IMR-90 (cell line): ENCODE measurements around the gene ISG15. TPM values are rescaled to one million over a fixed set of nuclear protein-coding genes. Genes with fewer than 3 reads are reported as not detected.
"Not testable (repeated sequence)": the region's sequence is repeated elsewhere in the genome, so short reads cannot be mapped to it uniquely, and the experiment has no call there.

ENCODE experiments used
- ATAC-seq: fragments of 200-7000 bp; cut with Tn5 transposase; 2 replicates; pipeline ENCODE4 v1.9.1; 2020; ENCODE audit warnings: low read depth, mild to moderate bottlenecking, moderate library complexity
- BruUV-seq: library from RNA; stranded (reverse); fragments of 400-500 nt; replicated peaks from 2 replicates; lab custom pipeline; 2021; lab: Mats Ljungman, UMichigan
- CTCF ChIA-PET: fragments of 300-600 bp; formaldehyde crosslinking; extraction: SDS; loops from one replicate; lab custom pipeline; 2021; ENCODE audit warnings: antibody characterized with exemption; lab: Yijun Ruan, JAX
- POLR2A ChIA-PET: fragments of 300-600 bp; sonication (Branson Sonifier 250); formaldehyde crosslinking; loops from one replicate; lab custom pipeline; 2022; ENCODE audit warnings: antibody characterized with exemption; ENCODE audit not compliant: unreplicated experiment; lab: Charles Lee
- DNase-seq: peaks from one replicate; pipeline ENCODE4 v3.0.0; 2013
- H2AFZ ChIP-seq: replicated peaks from 2 replicates; pipeline ENCODE3; 2013; ENCODE audit warnings: low read length, mild to moderate bottlenecking; ENCODE audit not compliant: poor library complexity
- H2AK5ac ChIP-seq: 2 replicates; pipeline ENCODE4 v1.6.1; 2013; ENCODE audit warnings: low read depth, low read length, inconsistent platforms
- H2AK9ac ChIP-seq: replicated peaks from 2 replicates; pipeline ENCODE3; 2013; ENCODE audit warnings: mild to moderate bottlenecking, low read depth, low read length, moderate library complexity; ENCODE audit not compliant: poor library complexity
- H2BK120ac ChIP-seq: 2 replicates; pipeline ENCODE4 v1.6.1; 2013; ENCODE audit warnings: low read depth, low read length, inconsistent platforms
- H2BK15ac ChIP-seq: 3 replicates; pipeline ENCODE4 v1.6.1; 2013; ENCODE audit warnings: low read depth, low read length, inconsistent platforms
- H2BK20ac ChIP-seq: 2 replicates; pipeline ENCODE4 v1.6.1; 2013; ENCODE audit warnings: low read depth, mild to moderate bottlenecking, inconsistent platforms, low read length, moderate library complexity
- H2BK5ac ChIP-seq: 2 replicates; pipeline ENCODE4 v1.6.1; 2013; ENCODE audit warnings: mild to moderate bottlenecking, low read depth, low read length, inconsistent platforms; ENCODE audit not compliant: poor library complexity, severe bottlenecking
- H3K14ac ChIP-seq: replicated peaks from 2 replicates; pipeline ENCODE4 v1.6.1; 2013; ENCODE audit warnings: low read depth, low read length, inconsistent platforms
- H3K18ac ChIP-seq: 2 replicates; pipeline ENCODE4 v1.6.1; 2013; ENCODE audit warnings: low read depth, low read length, control low read depth
- H3K23ac ChIP-seq: 2 replicates; pipeline ENCODE4 v1.6.1; 2013; ENCODE audit warnings: low read depth, low read length, inconsistent platforms
- H3K27ac ChIP-seq: 2 replicates; pipeline ENCODE4 v1.5.1; 2013; ENCODE audit warnings: mild to moderate bottlenecking, control low read depth, low read length; ENCODE audit not compliant: insufficient read depth
- H3K27me3 ChIP-seq: 2 replicates; pipeline ENCODE4 v1.6.1; 2013; ENCODE audit warnings: low read length; ENCODE audit not compliant: control insufficient read depth, insufficient read depth
- H3K36me3 ChIP-seq: 2 replicates; pipeline ENCODE4 v1.6.1; 2013; ENCODE audit warnings: low read length, mixed read lengths; ENCODE audit not compliant: control insufficient read depth, insufficient read depth
- H3K4ac ChIP-seq: 2 replicates; pipeline ENCODE4 v1.6.1; 2013; ENCODE audit warnings: low read depth, low read length, inconsistent platforms
- H3K4me1 ChIP-seq: 2 replicates; pipeline ENCODE4 v1.6.1; 2013; ENCODE audit warnings: low read length, mixed read lengths; ENCODE audit not compliant: control insufficient read depth, insufficient read depth
- H3K4me2 ChIP-seq: 2 replicates; pipeline ENCODE4 v1.6.1; 2013; ENCODE audit warnings: low read depth, mild to moderate bottlenecking, control low read depth, low read length, moderate library complexity
- H3K4me3 ChIP-seq: 2 replicates; pipeline ENCODE4 v1.5.1; 2013; ENCODE audit warnings: low read depth, mild to moderate bottlenecking, control low read depth, low read length, moderate library complexity; ENCODE audit not compliant: insufficient read depth
- H3K56ac ChIP-seq: 2 replicates; pipeline ENCODE4 v1.6.1; 2013; ENCODE audit warnings: low read length, inconsistent platforms; ENCODE audit not compliant: insufficient read depth; ENCODE audit errors: extremely low read depth
- H3K79me1 ChIP-seq, 2 experiments: 2 replicates each; pipeline ENCODE4 v1.6.1; 2013; ENCODE audit warnings: low read length in 2 of 2, inconsistent platforms in 1 of 2, low read depth in 1 of 2
- H3K9ac ChIP-seq: 2 replicates; pipeline ENCODE4 v1.6.1; 2013; ENCODE audit warnings: low read depth, low read length, control low read depth
- H3K9me1 ChIP-seq: 2 replicates; pipeline ENCODE4 v1.6.1; 2013; ENCODE audit warnings: low read length, inconsistent platforms; ENCODE audit not compliant: insufficient read depth
- H3K9me3 ChIP-seq: 2 replicates; pipeline ENCODE4 v1.6.1; 2013; ENCODE audit warnings: low read length; ENCODE audit not compliant: control insufficient read depth, insufficient read depth
- H4K20me1 ChIP-seq: 2 replicates; pipeline ENCODE4 v1.6.1; 2013; ENCODE audit warnings: low read length, inconsistent platforms; ENCODE audit not compliant: insufficient read depth
- H4K5ac ChIP-seq: 2 replicates; pipeline ENCODE4 v1.6.1; 2013; ENCODE audit warnings: mild to moderate bottlenecking, low read depth, low read length, control low read depth
- H4K8ac ChIP-seq, 2 experiments: 2 replicates each; pipeline ENCODE4 v1.6.1; 2013; ENCODE audit warnings: low read depth in 2 of 2, low read length in 2 of 2, control low read depth in 1 of 2, inconsistent platforms in 1 of 2
- H4K91ac ChIP-seq: 2 replicates; pipeline ENCODE4 v1.6.1; 2013; ENCODE audit warnings: low read depth, low read length, inconsistent platforms; ENCODE audit not compliant: insufficient read depth
- WGBS, 2 experiments: methylation state at CpG; one replicate each; pipeline versions ENCODE4 v1.1.5 to v1.1.7; 2013; ENCODE audit warnings: missing lambda C conversion rate in 2 of 2; ENCODE audit not compliant: insufficient read length in 1 of 2; ENCODE audit errors: extremely low coverage in 2 of 2; 5-methylcytosine and 5-hydroxymethylcytosine counted together
- dilution Hi-C: fragments of 300-500 bp; cut with HindIII; formaldehyde crosslinking; loops from one replicate; pipeline ENCODE4 v1.14.3; 2018; ENCODE audit warnings: low sequenced_read_pairs; ENCODE audit not compliant: unreplicated experiment
- in situ Hi-C: fragments of 300-500 bp; cut with MboI; formaldehyde crosslinking; loops from 3 replicates; pipeline ENCODE4 v1.14.3; 2019; ENCODE audit warnings: low sequenced_read_pairs, inconsistent platforms, mixed read lengths
- intact Hi-C: fragments of 100-400 bp; cut with micrococcal nuclease; formaldehyde crosslinking; loops from 2 replicates; pipeline ENCODE4 v1.10.0; 2022
- polyA plus RNA-seq, 3 experiments: library from polyadenylated mRNA; depleted of rRNA; stranded (reverse); fragments of >200 nt; gene quantifications; 2 replicates each; pipeline ENCODE4 v1.2.3, GENCODE V29; 2012; ENCODE audit warnings: low replicate concordance in 1 of 3
- total RNA-seq: library from RNA; depleted of rRNA; stranded (reverse); fragments of >200 nt; gene quantifications from 2 replicates; pipeline ENCODE4 v1.2.3, GENCODE V29; 2012

ISG15 gene
- total and polyA plus RNA-seq, 2 of the 4 experiments (the other 2 are of a cell fraction): 99.1 to 105 TPM

GRCh38 chr1:988061-988460, 25.2 kb upstream of the ISG15 start:
- BruUV-seq, H3K9ac ChIP-seq, H3K79me1 ChIP-seq, H4K91ac ChIP-seq, dilution Hi-C loops, DNase-seq, H2AK5ac ChIP-seq, H3K18ac ChIP-seq, H4K5ac ChIP-seq, H3K27ac ChIP-seq, H2BK120ac ChIP-seq, H2BK15ac ChIP-seq, H2BK5ac ChIP-seq, H3K36me3 ChIP-seq, H3K9me1 ChIP-seq, H3K4me2 ChIP-seq, H2AK9ac ChIP-seq, H3K4ac ChIP-seq, H4K8ac ChIP-seq, H2AFZ ChIP-seq, H3K23ac ChIP-seq, H3K56ac ChIP-seq, H3K14ac ChIP-seq, ATAC-seq, CTCF ChIA-PET, H4K20me1 ChIP-seq, intact Hi-C loops, H3K27me3 ChIP-seq, in situ Hi-C loops, H3K4me1 ChIP-seq, POLR2A ChIA-PET, H2BK20ac ChIP-seq, H3K4me3 ChIP-seq: not testable (repeated sequence)
- 87% methylated on average over 3 of the region's 5 CpGs; no CpG with 5 or more reads in 1 of the 2 experiments for WGBS, 2 experiments
- H3K9me3 ChIP-seq: peaks cover 10% of the 10 kb centered on the region
